ENCODE measurements around the gene RBM4B. TPM values are rescaled to one million over a fixed set of nuclear protein-coding genes. Genes with fewer than 3 reads are reported as not detected.

The RBM4B gene
- total and polyA plus RNA-seq, 2 donors from 2014 or later: 18.2 to 20.8 TPM

- TF ChIP-seq CTCF (IDR thresholded peaks at IDR 0.05; ENCODE audit: borderline replicate concordance, extremely low read depth, insufficient read depth): no peak
- no peak overlapping the region for H3K27ac ChIP-seq (ENCODE audit: low read depth in 2 of 2, low read length in 2 of 2)
- peaks cover under 1 to 19% (median 16%) of the 10 kb centered on the region in 3 donors for H3K36me3 ChIP-seq (ENCODE audit: control insufficient read depth in 2 of 3, insufficient read depth in 3 of 3, low read length in 3 of 3)
- no peaks in the 10 kb centered on the region for H3K27me3 ChIP-seq (ENCODE audit: control insufficient read depth, insufficient read depth, low read length)
- no peak overlapping the region for H3K9ac ChIP-seq (ENCODE audit: low read length in 3 of 3)
- H3K4me1 ChIP-seq (ENCODE audit: control insufficient read depth in 2 of 3, insufficient read depth in 2 of 3, low read depth in 1 of 3, low read length in 3 of 3): no peaks in the 10 kb centered on the region
- H3K9me3 ChIP-seq (ENCODE audit: control insufficient read depth in 2 of 3, insufficient read depth in 1 of 3, low read length in 3 of 3): no peaks in the 10 kb centered on the region
- DNase-seq (no peak), FAIRE-seq (no peak)
- intact Hi-C loops (cut with DNase I): no loop called here
- H3K4me3 ChIP-seq (ENCODE audit: low read length in 3 of 3): no peak overlapping the region
These were observed 26.7 kb downstream of the RBM4B start for GRCh38 chr11:66651016-66651415.

- no peak overlapping the region for H3K4me3 ChIP-seq (ENCODE audit: low read length in 3 of 3)
- no peak overlapping the region for H3K9ac ChIP-seq (ENCODE audit: low read length in 3 of 3)
- intact Hi-C loops (cut with DNase I): no loop called here
- H3K4me1 ChIP-seq (ENCODE audit: control insufficient read depth in 2 of 3, insufficient read depth in 2 of 3, low read depth in 1 of 3, low read length in 3 of 3): peaks cover 0 to 8% (median 5%) of the 10 kb centered on the region in 3 donors
- no peak for DNase-seq
- H3K9me3 ChIP-seq (ENCODE audit: control insufficient read depth in 2 of 3, insufficient read depth in 1 of 3, low read length in 3 of 3): no peaks in the 10 kb centered on the region
- no peak for FAIRE-seq
- no peak for TF ChIP-seq CTCF (IDR thresholded peaks at IDR 0.05; ENCODE audit: borderline replicate concordance, extremely low read depth, insufficient read depth)
- no peaks in the 10 kb centered on the region for H3K27me3 ChIP-seq (ENCODE audit: control insufficient read depth, insufficient read depth, low read length)
- no peak overlapping the region for H3K27ac ChIP-seq (ENCODE audit: low read depth in 2 of 2, low read length in 2 of 2)
- H3K36me3 ChIP-seq (ENCODE audit: control insufficient read depth in 2 of 3, insufficient read depth in 3 of 3, low read length in 3 of 3): peaks cover 7 to 29% (median 23%) of the 10 kb centered on the region in 3 donors
These were observed 27.8 kb downstream of the RBM4B start for GRCh38 chr11:66649903-66650302.

- intact Hi-C loops (cut with DNase I): no loop called here
- no peaks in the 10 kb centered on the region for H3K9me3 ChIP-seq (ENCODE audit: control insufficient read depth in 2 of 3, insufficient read depth in 1 of 3, low read length in 3 of 3)
- FAIRE-seq (no peak), DNase-seq (no peak)
- TF ChIP-seq CTCF (IDR thresholded peaks at IDR 0.05; ENCODE audit: borderline replicate concordance, extremely low read depth, insufficient read depth): no peak
- peaks cover 0 to 35% (median 27%) of the 10 kb centered on the region in 3 donors for H3K4me1 ChIP-seq (ENCODE audit: control insufficient read depth in 2 of 3, insufficient read depth in 2 of 3, low read depth in 1 of 3, low read length in 3 of 3)
- peaks cover 7 to 48% (median 22%) of the 10 kb centered on the region in 3 donors for H3K36me3 ChIP-seq (ENCODE audit: control insufficient read depth in 2 of 3, insufficient read depth in 3 of 3, low read length in 3 of 3)
- no peak overlapping the region for H3K27ac ChIP-seq (ENCODE audit: low read depth in 2 of 2, low read length in 2 of 2)
- H3K9ac ChIP-seq (ENCODE audit: low read length in 3 of 3): no peak overlapping the region
- H3K27me3 ChIP-seq (ENCODE audit: control insufficient read depth, insufficient read depth, low read length): no peaks in the 10 kb centered on the region
- H3K4me3 ChIP-seq (ENCODE audit: low read length in 3 of 3): no peak overlapping the region
These were observed 30.9 kb downstream of the RBM4B start for GRCh38 chr11:66646828-66647227.

Measured in kidney (tissue), 14 donors.